Measurements from ENCODE around the gene ADD3.

ADD3 gene

GRCh38 chr10:110074758-110075671, 67.2 kb downstream of the ADD3 start:
- no peak overlapping the region for H3K4me3 ChIP-seq (replicated peaks in 1 of 2; ENCODE audit: low read depth in 2 of 2, low read length in 2 of 2)
- TF ChIP-seq CTCF (IDR thresholded peaks at IDR 0.05; ENCODE audit: low read depth, low read length) = no peak
- DNase-seq (ENCODE audit: low read depth in 2 of 2) = peak; percentile 87 to 90

GRCh38 chr10:110075686-110076085, 67.9 kb downstream of the ADD3 start:
- TF ChIP-seq CTCF (IDR thresholded peaks at IDR 0.05; ENCODE audit: low read depth, low read length) = no peak
- no peak overlapping the region for H3K4me3 ChIP-seq (replicated peaks in 1 of 2; ENCODE audit: low read depth in 2 of 2, low read length in 2 of 2)
- no peak for DNase-seq (ENCODE audit: low read depth in 2 of 2)

- DNase-seq (ENCODE audit: low read depth in 2 of 2) = peak; percentile 97
- H3K4me3 ChIP-seq (replicated peaks in 1 of 2; ENCODE audit: low read depth in 2 of 2, low read length in 2 of 2) = no peak overlapping the region
- TF ChIP-seq CTCF (IDR thresholded peaks at IDR 0.05; ENCODE audit: low read depth, low read length) = no peak
Observed at GRCh38 chr10:110076559-110077318, 69.0 kb downstream of the ADD3 start.

- no peak for TF ChIP-seq CTCF (IDR thresholded peaks at IDR 0.05; ENCODE audit: low read depth, low read length)
- DNase-seq (ENCODE audit: low read depth in 2 of 2) = peak; percentile 76 to 79
- peak overlapping the region in 1 of 2 donors; percentile 4 for H3K4me3 ChIP-seq (replicated peaks in 1 of 2; ENCODE audit: low read depth in 2 of 2, low read length in 2 of 2)
Observed at GRCh38 chr10:110077436-110078130, 69.8 kb downstream of the ADD3 start.

- H3K4me3 ChIP-seq (replicated peaks in 1 of 2; ENCODE audit: low read depth in 2 of 2, low read length in 2 of 2) = no peak overlapping the region
- DNase-seq (ENCODE audit: low read depth in 2 of 2) = no peak
- TF ChIP-seq CTCF (IDR thresholded peaks at IDR 0.05; ENCODE audit: low read depth, low read length) = no peak
Observed at GRCh38 chr10:110078317-110078716, 70.5 kb downstream of the ADD3 start.

- no peak for TF ChIP-seq CTCF (IDR thresholded peaks at IDR 0.05; ENCODE audit: low read depth, low read length)
- DNase-seq (ENCODE audit: low read depth in 2 of 2) = peak; percentile 88 to 91
- H3K4me3 ChIP-seq (replicated peaks in 1 of 2; ENCODE audit: low read depth in 2 of 2, low read length in 2 of 2) = no peak overlapping the region
Observed at GRCh38 chr10:110081911-110082310, 74.1 kb downstream of the ADD3 start.

Measured in cardiac fibroblast (primary cell).